OCI-LY7 (cell line): ENCODE measurements around the gene PIGO.

Experiments
- CTCF ChIP-seq: fragments of 200-600 bp; sonication (generic); conservative IDR thresholded peaks from 2 replicates; pipeline ENCODE4 v1.5.1; 2014; ENCODE audit warnings: mild to moderate bottlenecking, antibody characterized with exemption, low read length, moderate library complexity, mixed read lengths
- EZH2phosphoT487 ChIP-seq: fragments of 200-600 bp; sonication (generic); IDR thresholded peaks from 2 replicates; pipeline ENCODE4 v1.6.1; 2018; ENCODE audit warnings: low read depth, borderline replicate concordance, mild to moderate bottlenecking, mixed run types, antibody characterized with exemption, low read length, moderate library complexity, mixed read lengths

- TF ChIP-seq CTCF (no peak), EZH2phosphoT487 (no peak)
Measured at GRCh38 chr9:35072461-35073278, 23.7 kb downstream of the PIGO start, which contains the start of gene VCP.
